Type B pancreatic cell (in vitro differentiated cells): ENCODE results near the gene CUL2. TPM values are rescaled to one million over a fixed set of nuclear protein-coding genes. Genes with fewer than 3 reads are reported as not detected.

Source experiments
- DNase-seq: peaks from one replicate; pipeline ENCODE4 v3.0.0; 2021; ENCODE audit warnings: mixed read lengths; ENCODE audit not compliant: unreplicated experiment; ENCODE audit errors: extremely low spot score
- H3K27ac Mint-ChIP-seq: 2 replicates; pipeline ENCODE4 v1.8.0; 2021; ENCODE audit warnings: mild to moderate bottlenecking, mixed read lengths
- H3K27me3 Mint-ChIP-seq: 2 replicates; pipeline ENCODE4 v1.8.0; 2021; ENCODE audit warnings: mixed read lengths
- H3K36me3 Mint-ChIP-seq: 2 replicates; pipeline ENCODE4 v1.8.0; 2021; ENCODE audit warnings: mixed read lengths
- H3K4me1 Mint-ChIP-seq: one replicate; pipeline ENCODE4 v1.8.0; 2021; ENCODE audit warnings: mixed read lengths; ENCODE audit not compliant: unreplicated experiment
- H3K4me3 Mint-ChIP-seq: 2 replicates; pipeline ENCODE4 v1.8.0; 2021; ENCODE audit warnings: mild to moderate bottlenecking, mixed read lengths
- H3K9me3 Mint-ChIP-seq: 2 replicates; pipeline ENCODE4 v1.8.0; 2021; ENCODE audit warnings: mixed read lengths
- CTCF ChIP-seq: fragments of 200-600 bp; sonication (generic); conservative IDR thresholded peaks from 2 replicates; pipeline ENCODE4 v1.5.0; 2021; ENCODE audit warnings: antibody characterized with exemption, mild to moderate bottlenecking
- total RNA-seq: library from RNA; stranded (reverse); gene quantifications from 2 replicates; pipeline ENCODE4 v1.2.1, GENCODE V29; 2021; ENCODE audit warnings: low replicate concordance

The CUL2 gene
- total RNA-seq, 1 donor from 2014 or later, result 36.4 TPM

GRCh38 chr10:35130663-35131062, 40.5 kb upstream of the CUL2 start:
- H3K9me3 Mint-ChIP-seq, result no peaks in the 10 kb centered on the region
- no peak for TF ChIP-seq CTCF
- peak overlapping the region; percentile 69 for H3K27ac Mint-ChIP-seq
- peaks cover 3% of the 10 kb centered on the region for H3K36me3 Mint-ChIP-seq
- H3K4me3 Mint-ChIP-seq, result peak overlapping the region; percentile 20
- no peak for DNase-seq
- peaks cover 24% of the 10 kb centered on the region for H3K4me1 Mint-ChIP-seq
- H3K27me3 Mint-ChIP-seq, result no peaks in the 10 kb centered on the region

- peak overlapping the region; percentile 97 for H3K27ac Mint-ChIP-seq
Observed at GRCh38 chr10:35129185-35129674, 39.1 kb upstream of the CUL2 start.

GRCh38 chr10:35127289-35127891, 37.2 kb upstream of the CUL2 start:
- peak overlapping the region; percentile 92 for H3K4me3 Mint-ChIP-seq
- no peaks in the 10 kb centered on the region for H3K27me3 Mint-ChIP-seq
- H3K27ac Mint-ChIP-seq, result peak overlapping the region; percentile 97
- DNase-seq, result peak; percentile 78
- H3K36me3 Mint-ChIP-seq, result peaks cover 3% of the 10 kb centered on the region
- TF ChIP-seq CTCF, result no peak
- H3K4me1 Mint-ChIP-seq, result peaks cover 19% of the 10 kb centered on the region
- no peaks in the 10 kb centered on the region for H3K9me3 Mint-ChIP-seq

More at GRCh38 chr10:35129185-35129674, 39.1 kb upstream of the CUL2 start:
- TF ChIP-seq CTCF, result no peak
- Mint-ChIP-seq H3K4me3 (peak overlapping the region; percentile 92), H3K36me3 (peaks cover 3% of the 10 kb centered on the region), H3K4me1 (peaks cover 24% of the 10 kb centered on the region), H3K27me3 (no peaks in the 10 kb centered on the region), H3K9me3 (no peaks in the 10 kb centered on the region)
- no peak for DNase-seq

GRCh38 chr10:35126530-35127288, 36.6 kb upstream of the CUL2 start, which contains the start of gene CREM:
CREM (plus strand) TSS chr10:35126846; CDS start chr10:35137836, 10,990 bp downstream.
- H3K27ac Mint-ChIP-seq, result peak within 1 kb of the TSS; percentile 97
- H3K27me3 Mint-ChIP-seq, result no peaks in the 10 kb centered on the region
- peak; percentile 97 for TF ChIP-seq CTCF
- DNase-seq, result peak; percentile 99
- peaks cover 3% of the 10 kb centered on the region for H3K36me3 Mint-ChIP-seq
- H3K4me1 Mint-ChIP-seq, result peaks cover 19% of the 10 kb centered on the region
- peak within 1 kb of the TSS; percentile 92 for H3K4me3 Mint-ChIP-seq
- no peaks in the 10 kb centered on the region for H3K9me3 Mint-ChIP-seq

GRCh38 chr10:35126062-35126529, 36.0 kb upstream of the CUL2 start:
- no peak for DNase-seq
- H3K4me3 Mint-ChIP-seq, result peak overlapping the region; percentile 92
- no peak for TF ChIP-seq CTCF
- H3K27ac Mint-ChIP-seq, result peak overlapping the region; percentile 97
- H3K27me3 Mint-ChIP-seq, result no peaks in the 10 kb centered on the region
- peaks cover 3% of the 10 kb centered on the region for H3K36me3 Mint-ChIP-seq
- H3K9me3 Mint-ChIP-seq, result no peaks in the 10 kb centered on the region
- peaks cover 19% of the 10 kb centered on the region for H3K4me1 Mint-ChIP-seq
